ENCODE results near the gene CGA.

DNA sequence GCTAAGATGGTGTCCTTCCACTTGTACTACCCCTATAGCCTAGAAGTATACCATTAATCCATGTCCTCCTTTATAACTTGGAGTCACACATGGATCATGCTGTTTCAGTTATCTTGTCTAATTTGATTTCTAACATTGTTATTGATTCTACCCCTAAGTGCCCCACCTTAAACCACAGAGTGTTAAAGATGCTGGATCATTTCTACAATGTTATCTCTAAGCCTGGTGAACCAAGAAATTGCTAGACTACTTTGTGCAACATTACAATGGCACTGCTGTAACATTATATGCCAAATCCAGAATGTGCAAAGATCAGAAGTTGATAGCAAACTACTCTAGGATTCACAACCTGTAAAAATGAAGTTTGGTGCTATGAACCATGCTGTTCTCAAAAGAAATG lies 1.7 kb downstream of the CGA start:
- TF ChIP-seq, protein P1, sequence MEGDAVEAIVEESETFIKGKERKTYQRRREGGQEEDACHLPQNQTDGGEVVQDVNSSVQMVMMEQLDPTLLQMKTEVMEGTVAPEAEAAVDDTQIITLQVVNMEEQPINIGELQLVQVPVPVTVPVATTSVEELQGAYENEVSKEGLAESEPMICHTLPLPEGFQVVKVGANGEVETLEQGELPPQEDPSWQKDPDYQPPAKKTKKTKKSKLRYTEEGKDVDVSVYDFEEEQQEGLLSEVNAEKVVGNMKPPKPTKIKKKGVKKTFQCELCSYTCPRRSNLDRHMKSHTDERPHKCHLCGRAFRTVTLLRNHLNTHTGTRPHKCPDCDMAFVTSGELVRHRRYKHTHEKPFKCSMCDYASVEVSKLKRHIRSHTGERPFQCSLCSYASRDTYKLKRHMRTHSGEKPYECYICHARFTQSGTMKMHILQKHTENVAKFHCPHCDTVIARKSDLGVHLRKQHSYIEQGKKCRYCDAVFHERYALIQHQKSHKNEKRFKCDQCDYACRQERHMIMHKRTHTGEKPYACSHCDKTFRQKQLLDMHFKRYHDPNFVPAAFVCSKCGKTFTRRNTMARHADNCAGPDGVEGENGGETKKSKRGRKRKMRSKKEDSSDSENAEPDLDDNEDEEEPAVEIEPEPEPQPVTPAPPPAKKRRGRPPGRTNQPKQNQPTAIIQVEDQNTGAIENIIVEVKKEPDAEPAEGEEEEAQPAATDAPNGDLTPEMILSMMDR (IDR thresholded peaks at IDR 0.05 in 4 of 5, conservative IDR thresholded peaks at IDR 0.05 in 1 of 5), result no peak
- no peak for TF ChIP-seq POLR2A (IDR thresholded peaks at IDR 0.05)
